ENCODE measurements around the gene LRMDA. TPM values are rescaled to one million over a fixed set of nuclear protein-coding genes. Genes with fewer than 3 reads are reported as not detected.

Gene LRMDA
- total RNA-seq, 1 experiment from 2014 or later = 1.2 TPM

- CTCF ChIA-PET = no interaction called here
- no peaks in the 10 kb centered on the region for H3K9me3 ChIP-seq (ENCODE audit: low read length)
- no peak overlapping the region for H3K4me2 ChIP-seq (ENCODE audit: low read length)
- H3F3A ChIP-seq (ENCODE audit: low read length, unreplicated experiment) = no peaks in the 10 kb centered on the region
- POLR2A ChIA-PET (ENCODE audit: unreplicated experiment) = no interaction called here
- H2AFZ ChIP-seq (ENCODE audit: low read length) = no peak overlapping the region
- H4K20me1 ChIP-seq (ENCODE audit: low read length) = no peaks in the 10 kb centered on the region
- no peak overlapping the region for H3K9ac ChIP-seq (ENCODE audit: low read length)
- H3K27ac ChIP-seq (ENCODE audit: low read length) = no peak overlapping the region
- no peak for TF ChIP-seq EZH2phosphoT487 (IDR thresholded peaks at IDR 0.05; ENCODE audit: borderline replicate concordance, low read length)
- TF ChIP-seq, protein P1, sequence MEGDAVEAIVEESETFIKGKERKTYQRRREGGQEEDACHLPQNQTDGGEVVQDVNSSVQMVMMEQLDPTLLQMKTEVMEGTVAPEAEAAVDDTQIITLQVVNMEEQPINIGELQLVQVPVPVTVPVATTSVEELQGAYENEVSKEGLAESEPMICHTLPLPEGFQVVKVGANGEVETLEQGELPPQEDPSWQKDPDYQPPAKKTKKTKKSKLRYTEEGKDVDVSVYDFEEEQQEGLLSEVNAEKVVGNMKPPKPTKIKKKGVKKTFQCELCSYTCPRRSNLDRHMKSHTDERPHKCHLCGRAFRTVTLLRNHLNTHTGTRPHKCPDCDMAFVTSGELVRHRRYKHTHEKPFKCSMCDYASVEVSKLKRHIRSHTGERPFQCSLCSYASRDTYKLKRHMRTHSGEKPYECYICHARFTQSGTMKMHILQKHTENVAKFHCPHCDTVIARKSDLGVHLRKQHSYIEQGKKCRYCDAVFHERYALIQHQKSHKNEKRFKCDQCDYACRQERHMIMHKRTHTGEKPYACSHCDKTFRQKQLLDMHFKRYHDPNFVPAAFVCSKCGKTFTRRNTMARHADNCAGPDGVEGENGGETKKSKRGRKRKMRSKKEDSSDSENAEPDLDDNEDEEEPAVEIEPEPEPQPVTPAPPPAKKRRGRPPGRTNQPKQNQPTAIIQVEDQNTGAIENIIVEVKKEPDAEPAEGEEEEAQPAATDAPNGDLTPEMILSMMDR (conservative IDR thresholded peaks at IDR 0.05; ENCODE audit: low read depth, low read length) = no peak
- TF ChIP-seq EZH2 (IDR thresholded peaks at IDR 0.05; ENCODE audit: low read length, unreplicated experiment) = no peak
- no peaks in the 10 kb centered on the region for H3K9me2 ChIP-seq (replicated peaks; ENCODE audit: low read length)
- DNase-seq (no peak), ATAC-seq (no peak)
- H3K4me3 ChIP-seq (ENCODE audit: low read length) = no peak overlapping the region
- intact Hi-C loops (cut with micrococcal nuclease) = no loop called here
- BruUV-seq (replicated peaks) = no TSS peak
- no peaks in the 10 kb centered on the region for H3K79me2 ChIP-seq (ENCODE audit: low read length)
- H3K4me1 ChIP-seq (ENCODE audit: insufficient read depth, low read length) = peaks cover 5% of the 10 kb centered on the region; the same call in 1 of the 2 replicates
- peaks cover 57% of the 10 kb centered on the region for H3K27me3 ChIP-seq (ENCODE audit: low read length)
- no peaks in the 10 kb centered on the region for H3K36me3 ChIP-seq (ENCODE audit: low read depth, low read length)
Observed at GRCh38 chr10:75722020-75722419, 290.6 kb downstream of the LRMDA start.

DNA sequence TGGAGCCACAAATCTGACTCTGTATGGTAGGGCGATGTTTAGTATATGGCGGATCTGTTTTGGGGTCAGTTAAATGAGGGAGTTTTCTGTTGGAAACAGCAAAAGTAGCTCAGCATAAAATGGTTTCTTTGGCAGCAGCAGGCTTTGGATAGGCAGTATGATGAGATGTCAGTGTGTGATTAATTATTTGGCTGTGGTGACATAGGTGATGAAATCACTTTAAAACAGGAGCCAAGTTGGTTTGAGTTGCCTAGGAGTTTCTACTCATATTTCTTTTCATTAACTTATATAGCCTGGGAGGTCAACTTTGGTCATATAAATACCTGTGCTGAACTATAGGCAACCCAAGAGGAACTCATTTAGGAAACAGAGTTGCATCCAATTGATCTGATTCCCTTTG, 291.2 kb downstream of the LRMDA start:
- Histone ChIP-seq H3F3A (ENCODE audit: low read length, unreplicated experiment) (no peaks in the 10 kb centered on the region), H3K9me3 (ENCODE audit: low read length) (no peaks in the 10 kb centered on the region), H4K20me1 (ENCODE audit: low read length) (no peaks in the 10 kb centered on the region), H3K4me2 (ENCODE audit: low read length) (no peak overlapping the region), H3K9ac (ENCODE audit: low read length) (no peak overlapping the region; the same call in 1 of the 2 replicates), H3K9me2 (replicated peaks; ENCODE audit: low read length) (no peaks in the 10 kb centered on the region), H2AFZ (ENCODE audit: low read length) (no peak overlapping the region), H3K27me3 (ENCODE audit: low read length) (peaks cover 63% of the 10 kb centered on the region), H3K36me3 (ENCODE audit: low read depth, low read length) (no peaks in the 10 kb centered on the region), H3K4me3 (ENCODE audit: low read length) (no peak overlapping the region), H3K4me1 (ENCODE audit: insufficient read depth, low read length) (no peaks in the 10 kb centered on the region), H3K79me2 (ENCODE audit: low read length) (no peaks in the 10 kb centered on the region), H3K27ac (ENCODE audit: low read length) (0 out of 2 replicates have a peak overlapping the region, but pooled peaks have one; percentile 44)
- BruUV-seq (replicated peaks) = no TSS peak
- intact Hi-C loops (cut with micrococcal nuclease) = loop anchor here (1.0 kb wide), 1 partner anchor 68 kb away; no protein-coding TSS in a partner anchor
- CTCF ChIA-PET = interaction anchor here (0.6 kb wide), 1 partner anchor 8 kb away, joined by 4 read pairs; no protein-coding TSS in a partner anchor
- no peak; the same call in 1 of the 2 replicates for ATAC-seq
- POLR2A ChIA-PET (ENCODE audit: unreplicated experiment) = no interaction called here
- TF ChIP-seq EZH2 (IDR thresholded peaks at IDR 0.05; ENCODE audit: low read length, unreplicated experiment) (no peak), EZH2phosphoT487 (IDR thresholded peaks at IDR 0.05; ENCODE audit: borderline replicate concordance, low read length) (no peak)
- TF ChIP-seq, protein P1 (conservative IDR thresholded peaks at IDR 0.05; ENCODE audit: low read depth, low read length) = no peak
- no peak for DNase-seq

- H3K9ac ChIP-seq (ENCODE audit: low read length) = no peak overlapping the region; the same call in 1 of the 2 replicates
- no peaks in the 10 kb centered on the region for H3K79me2 ChIP-seq (ENCODE audit: low read length)
- no peaks in the 10 kb centered on the region for H4K20me1 ChIP-seq (ENCODE audit: low read length)
- H3K36me3 ChIP-seq (ENCODE audit: low read depth, low read length) = no peaks in the 10 kb centered on the region
- H3K27me3 ChIP-seq (ENCODE audit: low read length) = peaks cover 69% of the 10 kb centered on the region
- H3K9me3 ChIP-seq (ENCODE audit: low read length) = no peaks in the 10 kb centered on the region
- H3K4me2 ChIP-seq (ENCODE audit: low read length) = no peak overlapping the region
- POLR2A ChIA-PET (ENCODE audit: unreplicated experiment) = no interaction called here
- intact Hi-C loops (cut with micrococcal nuclease) = loop anchor here (1.0 kb wide), 1 partner anchor 69 kb away; no protein-coding TSS in a partner anchor
- DNase-seq (peak; percentile 58), ATAC-seq (peak; percentile 76)
- no peaks in the 10 kb centered on the region for H3K4me1 ChIP-seq (ENCODE audit: insufficient read depth, low read length)
- H3K9me2 ChIP-seq (replicated peaks; ENCODE audit: low read length) = no peaks in the 10 kb centered on the region
- no peak overlapping the region for H2AFZ ChIP-seq (ENCODE audit: low read length)
- CTCF ChIA-PET = interaction anchor here (0.6 kb wide), 1 partner anchor 9 kb away, joined by 4 read pairs; no protein-coding TSS in a partner anchor
- TF ChIP-seq, protein P1 (conservative IDR thresholded peaks at IDR 0.05; ENCODE audit: low read depth, low read length) = no peak
- TF ChIP-seq EZH2phosphoT487 (IDR thresholded peaks at IDR 0.05; ENCODE audit: borderline replicate concordance, low read length) (no peak), EZH2 (IDR thresholded peaks at IDR 0.05; ENCODE audit: low read length, unreplicated experiment) (no peak)
- H3F3A ChIP-seq (ENCODE audit: low read length, unreplicated experiment) = no peaks in the 10 kb centered on the region
- H3K27ac ChIP-seq (ENCODE audit: low read length) = peak overlapping the region; percentile 44
- no peak overlapping the region for H3K4me3 ChIP-seq (ENCODE audit: low read length)
- TSS peak; percentile 57 for BruUV-seq (replicated peaks)
Observed at GRCh38 chr10:75723319-75723980, 292.0 kb downstream of the LRMDA start.
